Sigmoid colon (tissue), 7 donors: ENCODE results near the gene ZFAND3. TPM values are rescaled to one million over a fixed set of nuclear protein-coding genes. Genes with fewer than 3 reads are reported as not detected.
A peak's percentile ranks its signal among the peaks of the same experiment; 100 is the strongest.

Experiments used
- DNase-seq: peaks from one replicate; pipeline ENCODE4 v3.0.0-alpha.2; 2019
- H3K27ac ChIP-seq, 4 donors: fragments of 200-600 bp; sonication (generic); one replicate each; pipeline ENCODE4 v1.5.1; 2016 to 2019; ENCODE audit warnings: mild to moderate bottlenecking in 1 of 4
- H3K27me3 ChIP-seq, 3 donors: fragments of 200-600 bp; sonication (generic); one replicate each; pipeline ENCODE4 v1.5.1; 2019; ENCODE audit warnings: mild to moderate bottlenecking in 1 of 3
- H3K36me3 ChIP-seq, 4 donors: fragments of 200-600 bp; sonication (generic); one replicate each; pipeline ENCODE4 v1.5.1; 2016 to 2019
- H3K4me1 ChIP-seq, 4 donors: fragments of 200-600 bp; sonication (generic); one replicate each; pipeline ENCODE4 v1.5.1; 2017 to 2019
- H3K4me3 ChIP-seq, 4 donors: fragments of 200-600 bp; sonication (generic); one replicate each; pipeline ENCODE4 v1.5.1; 2017 to 2019; ENCODE audit warnings: mild to moderate bottlenecking in 2 of 4, moderate library complexity in 1 of 4
- H3K9me3 ChIP-seq, 4 donors: fragments of 200-600 bp in 3 of 4; sonication (generic) in 3 of 4; one replicate each; pipeline versions ENCODE4 v1.5.1 to v1.6.1; 2013 to 2019
- EP300 ChIP-seq, 4 donors: sonication (generic); formaldehyde crosslinking; IDR thresholded peaks; one replicate each; pipeline ENCODE4 v1.6.1; 2017; ENCODE audit warnings: antibody characterized with exemption in 4 of 4
- POLR2A ChIP-seq, 2 donors: fragments of 450-650 bp; IDR thresholded peaks; one replicate each; pipeline ENCODE4 v1.6.1; 2016; ENCODE audit warnings: antibody characterized with exemption in 2 of 2, mild to moderate bottlenecking in 2 of 2, moderate library complexity in 2 of 2
- POLR2AphosphoS5 ChIP-seq, 4 donors: sonication (generic); formaldehyde crosslinking; IDR thresholded peaks; one replicate each; pipeline ENCODE4 v1.6.1; 2017; ENCODE audit warnings: antibody characterized with exemption in 4 of 4
- WGBS, 2 donors: extraction: QIAGEN DNeasy Blood & Tissue Kit; methylation state at CpG; one replicate each; pipeline ENCODE4 v1.1.7; 2013; 5-methylcytosine and 5-hydroxymethylcytosine counted together
- intact Hi-C: fragments of 100-400 bp; cut with DNase I; formaldehyde crosslinking; loops from one replicate; pipeline ENCODE4 v1.15.1; 2023
- polyA plus RNA-seq, 3 donors: library from polyadenylated mRNA; stranded (reverse); fragments of 200-250 nt; gene quantifications; one replicate each; pipeline ENCODE4 v1.2.3, GENCODE V29; 2013
- total RNA-seq, 4 donors: library from RNA; depleted of rRNA; stranded (reverse); fragments of >200 nt; gene quantifications; one replicate each; pipeline ENCODE4 v1.1.0, GENCODE V29; 2016
- TF ChIP-seq, protein P1 (sequence below), 4 experiments: fragments of 450-650 bp in 3 of 4; fragments of 200-600 bp in 1 of 4; IDR thresholded peaks; one replicate each; pipeline ENCODE4 v1.5.1; 2016 to 2019; ENCODE audit warnings: antibody characterized with exemption in 4 of 4, mild to moderate bottlenecking in 3 of 4, moderate library complexity in 2 of 4
- donor health status: healthy with polysubstance abuse.
- donor health status: Bipolar disorder and iron deficiency.
- donor health status: healthy.

The ZFAND3 gene
- total and polyA plus RNA-seq, 7 donors, result 32.4 to 54.8 (median 39.0) TPM

DNA sequence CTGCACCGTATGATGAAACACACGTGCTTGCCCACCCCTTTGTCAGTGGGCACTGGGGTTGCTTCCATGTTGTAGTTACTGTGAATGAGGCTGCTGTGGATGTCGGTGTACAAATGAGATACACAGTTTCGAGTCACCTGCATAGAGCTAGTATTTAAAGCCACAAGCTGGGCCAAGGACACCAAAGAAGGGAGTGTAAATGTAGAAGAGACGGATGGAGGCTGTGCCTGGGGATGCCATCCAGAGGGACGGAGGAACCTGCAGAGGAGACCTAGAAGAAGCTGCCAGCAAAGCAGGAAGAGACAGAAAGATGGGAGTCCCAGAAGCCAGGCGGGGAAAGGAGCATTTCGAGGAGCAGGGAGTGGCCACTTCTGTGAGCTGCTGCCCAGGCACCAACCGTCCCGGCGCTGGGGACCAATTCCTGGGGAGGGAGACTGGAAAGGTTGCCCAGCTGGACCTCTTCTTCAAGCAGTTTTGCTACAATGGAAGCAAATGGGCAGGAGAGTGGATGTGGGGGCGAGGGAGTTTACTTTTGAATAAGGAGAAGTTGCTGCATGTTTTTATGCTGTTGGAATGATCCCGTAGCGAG is 339.3 kb downstream of the ZFAND3 start:
- Histone ChIP-seq H3K9me3 (no peaks in the 10 kb centered on the region), H3K27ac (no peak overlapping the region), H3K4me1 (no peaks in the 10 kb centered on the region), H3K36me3 (peaks cover 0 to 2% (median 0%) of the 10 kb centered on the region in 4 donors), H3K27me3 (no peaks in the 10 kb centered on the region), H3K4me3 (no peak overlapping the region)
- TF ChIP-seq, protein P1, sequence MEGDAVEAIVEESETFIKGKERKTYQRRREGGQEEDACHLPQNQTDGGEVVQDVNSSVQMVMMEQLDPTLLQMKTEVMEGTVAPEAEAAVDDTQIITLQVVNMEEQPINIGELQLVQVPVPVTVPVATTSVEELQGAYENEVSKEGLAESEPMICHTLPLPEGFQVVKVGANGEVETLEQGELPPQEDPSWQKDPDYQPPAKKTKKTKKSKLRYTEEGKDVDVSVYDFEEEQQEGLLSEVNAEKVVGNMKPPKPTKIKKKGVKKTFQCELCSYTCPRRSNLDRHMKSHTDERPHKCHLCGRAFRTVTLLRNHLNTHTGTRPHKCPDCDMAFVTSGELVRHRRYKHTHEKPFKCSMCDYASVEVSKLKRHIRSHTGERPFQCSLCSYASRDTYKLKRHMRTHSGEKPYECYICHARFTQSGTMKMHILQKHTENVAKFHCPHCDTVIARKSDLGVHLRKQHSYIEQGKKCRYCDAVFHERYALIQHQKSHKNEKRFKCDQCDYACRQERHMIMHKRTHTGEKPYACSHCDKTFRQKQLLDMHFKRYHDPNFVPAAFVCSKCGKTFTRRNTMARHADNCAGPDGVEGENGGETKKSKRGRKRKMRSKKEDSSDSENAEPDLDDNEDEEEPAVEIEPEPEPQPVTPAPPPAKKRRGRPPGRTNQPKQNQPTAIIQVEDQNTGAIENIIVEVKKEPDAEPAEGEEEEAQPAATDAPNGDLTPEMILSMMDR (IDR thresholded peaks at IDR 0.05), result no peak
- TF ChIP-seq EP300 (IDR thresholded peaks at IDR 0.05), result no peak
- no peak for TF ChIP-seq POLR2A (IDR thresholded peaks at IDR 0.05)
- TF ChIP-seq POLR2AphosphoS5 (IDR thresholded peaks at IDR 0.05), result no peak
- no peak for DNase-seq
- WGBS, 2 donors, result 87 to 97% methylated on average over 14 of the region's 14 CpGs
- intact Hi-C loops, result no loop called here

DNA sequence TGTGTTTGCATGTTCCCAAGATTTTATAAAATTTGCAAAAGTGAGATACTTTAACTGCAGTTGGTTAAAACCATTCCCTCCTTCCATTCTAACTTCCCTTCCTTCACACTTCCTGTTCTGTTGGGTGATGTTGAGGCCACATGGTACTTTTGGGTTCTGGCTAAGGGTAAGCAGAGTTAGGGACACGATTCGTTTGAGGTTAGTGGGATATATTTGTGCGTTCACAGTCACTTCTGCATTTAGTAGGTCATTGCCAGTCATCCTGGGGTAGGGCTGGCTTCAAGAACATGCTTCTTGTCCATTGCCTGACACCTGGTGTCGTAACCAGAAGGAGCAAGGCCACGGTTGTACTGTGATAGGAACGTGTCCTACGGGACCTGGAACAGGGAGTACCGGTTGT is 340.1 kb downstream of the ZFAND3 start:
- intact Hi-C loops, result no loop called here
- Histone ChIP-seq H3K4me3 (no peak overlapping the region), H3K9me3 (no peaks in the 10 kb centered on the region), H3K36me3 (no peaks in the 10 kb centered on the region), H3K4me1 (no peaks in the 10 kb centered on the region), H3K27me3 (no peaks in the 10 kb centered on the region), H3K27ac (no peak overlapping the region)
- DNase-seq, result no peak
- no peak for TF ChIP-seq EP300 (IDR thresholded peaks at IDR 0.05)
- TF ChIP-seq, protein P1 (IDR thresholded peaks at IDR 0.05), result no peak
- WGBS, 2 donors, result 76 to 93% methylated on average over 8 of the region's 8 CpGs

DNA sequence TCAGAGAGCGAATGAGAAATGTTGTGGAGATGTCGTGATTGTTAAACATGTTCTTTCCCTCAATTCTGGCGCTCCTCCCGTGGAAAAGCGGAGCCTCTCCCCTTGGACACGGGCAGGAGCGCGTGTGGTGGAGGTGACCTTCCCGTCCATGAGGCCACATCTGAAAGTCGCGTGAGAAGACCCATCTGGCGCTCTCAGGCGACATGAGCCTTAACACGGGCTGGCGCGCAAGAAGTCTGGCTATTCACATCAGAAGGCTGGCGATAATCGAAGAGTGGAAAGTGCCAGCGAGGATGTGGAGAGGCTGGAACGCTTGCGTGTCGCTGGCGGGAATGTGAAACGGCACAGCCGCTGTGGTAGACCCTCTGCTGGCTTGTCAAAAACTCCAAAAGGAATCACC is 341.3 kb downstream of the ZFAND3 start:
- H3K36me3 ChIP-seq, result no peaks in the 10 kb centered on the region
- peak; percentile 51 for DNase-seq
- no peak overlapping the region for H3K27ac ChIP-seq
- WGBS, 2 donors, result 96 to 98% methylated on average over 25 of the region's 25 CpGs
- H3K9me3 ChIP-seq, result no peaks in the 10 kb centered on the region
- no peaks in the 10 kb centered on the region for H3K4me1 ChIP-seq
- no peak for TF ChIP-seq POLR2AphosphoS5 (IDR thresholded peaks at IDR 0.05)
- TF ChIP-seq POLR2A (IDR thresholded peaks at IDR 0.05), result no peak
- TF ChIP-seq EP300 (IDR thresholded peaks at IDR 0.05), result no peak
- TF ChIP-seq, protein P1 (IDR thresholded peaks at IDR 0.05), result no peak
- H3K27me3 ChIP-seq, result no peaks in the 10 kb centered on the region
- intact Hi-C loops, result no loop called here
- H3K4me3 ChIP-seq, result no peak overlapping the region

DNA sequence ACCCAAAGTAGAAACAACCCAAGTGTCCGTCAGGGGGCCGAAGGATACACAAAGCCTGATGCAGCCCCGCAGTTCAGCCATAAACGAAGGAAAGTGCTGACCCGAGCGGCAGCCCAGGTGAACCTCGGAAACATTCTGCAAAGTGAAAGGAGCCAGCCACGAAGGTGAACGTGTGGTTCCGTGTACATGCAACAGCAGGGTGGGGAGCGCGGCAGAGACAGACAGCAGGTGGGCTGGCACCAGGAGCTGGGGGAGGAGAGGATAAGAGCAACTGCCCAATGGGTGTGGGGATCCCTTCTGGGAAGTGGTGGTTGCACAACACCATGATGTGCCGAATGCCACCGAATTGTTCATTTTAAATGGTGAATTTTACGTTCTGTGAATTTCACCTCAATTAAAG is 341.8 kb downstream of the ZFAND3 start:
- Histone ChIP-seq H3K4me1 (no peaks in the 10 kb centered on the region), H3K27ac (no peak overlapping the region), H3K9me3 (no peaks in the 10 kb centered on the region), H3K4me3 (no peak overlapping the region), H3K27me3 (no peaks in the 10 kb centered on the region), H3K36me3 (no peaks in the 10 kb centered on the region)
- 95 to 96% methylated on average over 15 of the region's 15 CpGs for WGBS, 2 donors
- TF ChIP-seq POLR2AphosphoS5 (IDR thresholded peaks at IDR 0.05), result no peak
- TF ChIP-seq, protein P1 (IDR thresholded peaks at IDR 0.05), result no peak
- TF ChIP-seq POLR2A (IDR thresholded peaks at IDR 0.05), result no peak
- intact Hi-C loops, result no loop called here
- DNase-seq, result no peak
